Measurements from ENCODE around the gene ELP6. TPM values are rescaled to one million over a fixed set of nuclear protein-coding genes. Genes with fewer than 3 reads are reported as not detected.

Gene ELP6
- total and polyA plus RNA-seq, 12 donors, result 41.3 to 125 (median 48.6) TPM

DNA sequence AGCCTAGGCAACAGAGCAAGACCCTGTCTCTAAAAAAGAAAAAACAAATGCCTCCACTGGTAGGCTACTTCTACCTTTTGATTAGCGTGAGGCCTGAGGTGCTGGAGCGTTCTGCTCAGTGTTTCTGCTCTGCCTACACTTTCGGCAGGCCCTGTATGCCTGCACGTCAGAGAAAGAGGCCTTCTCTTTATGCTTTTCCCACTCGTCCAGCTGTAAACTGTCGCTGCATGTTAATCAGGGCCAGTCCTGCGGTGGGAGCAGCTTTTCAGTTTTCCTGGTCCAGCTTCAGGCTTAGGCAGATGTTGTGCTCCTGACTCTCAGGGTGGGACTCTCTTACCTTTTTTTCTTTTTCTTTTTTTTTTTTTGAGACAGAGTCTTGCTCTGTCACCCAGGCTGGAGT is 39.9 kb upstream of the ELP6 start:
- DNase-seq, result no peak
- Histone ChIP-seq H3K27ac (no peak overlapping the region), H3K36me3 (replicated peaks in 1 of 2) (no peaks in the 10 kb centered on the region), H3K4me1 (replicated peaks in 1 of 2) (peaks cover 0 to 3% of the 10 kb centered on the region in 2 donors), H3K27me3 (no peaks in the 10 kb centered on the region), H3K9me3 (replicated peaks in 1 of 3) (no peaks in the 10 kb centered on the region), H3K4me3 (no peak overlapping the region)
- 73 to 88% (median 84%) methylated on average over 7 of the region's 7 CpGs for WGBS, 4 donors
- intact Hi-C loops (cut with DNase I), result no loop called here
- TF ChIP-seq POLR2A (IDR thresholded peaks at IDR 0.05), result no peak

DNA sequence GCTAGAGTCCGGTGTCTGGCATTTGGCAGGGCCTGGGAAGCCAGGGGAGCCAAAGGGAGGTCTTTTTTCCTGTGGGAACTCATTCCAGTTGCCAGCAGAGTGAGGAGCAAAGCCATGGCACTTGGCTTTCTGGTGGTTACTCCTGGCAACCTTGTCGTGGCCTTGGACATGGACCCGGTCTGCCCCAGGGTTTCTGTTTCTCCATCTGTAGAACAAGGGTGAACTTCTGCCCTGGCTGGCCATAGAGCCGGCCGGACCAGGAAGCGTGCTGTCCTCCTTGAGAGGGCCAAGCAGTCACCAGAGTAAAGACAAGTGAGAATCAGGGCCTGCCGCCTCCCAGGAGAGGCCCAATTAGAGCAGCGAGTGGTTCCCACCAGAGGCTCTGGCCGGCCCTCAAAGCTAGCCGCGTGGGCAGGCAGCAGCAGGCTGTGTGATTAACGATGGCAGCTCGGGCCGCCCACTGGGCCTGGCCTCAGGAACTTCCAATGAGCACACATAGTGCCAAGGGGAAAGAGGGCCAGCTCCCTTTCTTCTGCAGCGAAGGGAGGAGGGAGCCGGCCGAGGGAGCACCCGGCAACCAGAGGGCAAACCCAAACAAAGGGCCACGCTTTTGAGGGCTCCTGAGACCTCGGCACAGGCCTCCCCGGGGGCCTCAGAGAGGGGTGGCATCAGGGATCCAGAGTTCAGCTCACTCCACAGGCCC is 29.1 kb upstream of the ELP6 start:
- 27 to 53% (median 36%) methylated on average over 3 to 21 of the region's 21 CpGs for WGBS, 4 donors
- peak; percentile 63 to 88 (median 84) for DNase-seq
- H3K4me3 ChIP-seq, result no peak overlapping the region
- no peaks in the 10 kb centered on the region for H3K27me3 ChIP-seq
- H3K9me3 ChIP-seq (replicated peaks in 1 of 3), result no peaks in the 10 kb centered on the region
- TF ChIP-seq POLR2A (IDR thresholded peaks at IDR 0.05), result no peak
- TF ChIP-seq, protein P1, sequence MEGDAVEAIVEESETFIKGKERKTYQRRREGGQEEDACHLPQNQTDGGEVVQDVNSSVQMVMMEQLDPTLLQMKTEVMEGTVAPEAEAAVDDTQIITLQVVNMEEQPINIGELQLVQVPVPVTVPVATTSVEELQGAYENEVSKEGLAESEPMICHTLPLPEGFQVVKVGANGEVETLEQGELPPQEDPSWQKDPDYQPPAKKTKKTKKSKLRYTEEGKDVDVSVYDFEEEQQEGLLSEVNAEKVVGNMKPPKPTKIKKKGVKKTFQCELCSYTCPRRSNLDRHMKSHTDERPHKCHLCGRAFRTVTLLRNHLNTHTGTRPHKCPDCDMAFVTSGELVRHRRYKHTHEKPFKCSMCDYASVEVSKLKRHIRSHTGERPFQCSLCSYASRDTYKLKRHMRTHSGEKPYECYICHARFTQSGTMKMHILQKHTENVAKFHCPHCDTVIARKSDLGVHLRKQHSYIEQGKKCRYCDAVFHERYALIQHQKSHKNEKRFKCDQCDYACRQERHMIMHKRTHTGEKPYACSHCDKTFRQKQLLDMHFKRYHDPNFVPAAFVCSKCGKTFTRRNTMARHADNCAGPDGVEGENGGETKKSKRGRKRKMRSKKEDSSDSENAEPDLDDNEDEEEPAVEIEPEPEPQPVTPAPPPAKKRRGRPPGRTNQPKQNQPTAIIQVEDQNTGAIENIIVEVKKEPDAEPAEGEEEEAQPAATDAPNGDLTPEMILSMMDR (IDR thresholded peaks at IDR 0.05), result no peak
- no peak overlapping the region for H3K27ac ChIP-seq
- no peaks in the 10 kb centered on the region for H3K36me3 ChIP-seq (replicated peaks in 1 of 2)
- intact Hi-C loops (cut with DNase I), result no loop called here
- H3K4me1 ChIP-seq (replicated peaks in 1 of 2), result peaks cover 0 to 9% of the 10 kb centered on the region in 2 donors

DNA sequence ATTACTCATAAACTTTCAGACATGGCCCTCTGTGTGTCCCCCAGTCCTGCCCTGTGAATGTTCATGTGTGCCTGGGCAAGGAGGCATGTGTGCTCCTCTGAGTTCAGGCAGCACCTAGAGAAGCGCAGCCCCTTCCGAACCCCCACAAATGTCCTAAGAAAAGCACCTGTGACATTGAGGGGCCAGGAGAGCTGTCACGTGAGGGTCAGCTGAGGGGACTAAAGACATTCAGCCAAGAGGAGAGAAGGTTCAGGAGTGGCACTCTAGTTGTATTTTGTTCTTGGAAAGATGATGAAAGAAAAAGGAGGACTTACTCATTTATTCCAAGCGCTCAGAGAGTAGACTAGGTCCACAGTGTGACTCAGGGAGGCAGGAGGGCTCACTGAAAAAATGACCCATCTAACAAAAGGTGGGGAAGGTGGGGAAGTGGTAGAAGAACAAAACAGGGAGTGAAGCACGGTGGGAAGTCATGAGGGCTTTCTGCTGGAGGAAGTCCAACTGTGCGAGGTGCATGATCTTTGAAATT is 28.1 kb upstream of the ELP6 start:
- Histone ChIP-seq H3K27me3 (no peaks in the 10 kb centered on the region), H3K4me1 (replicated peaks in 1 of 2) (peaks cover 0 to 9% of the 10 kb centered on the region in 2 donors), H3K27ac (no peak overlapping the region), H3K9me3 (replicated peaks in 1 of 3) (no peaks in the 10 kb centered on the region), H3K36me3 (replicated peaks in 1 of 2) (no peaks in the 10 kb centered on the region), H3K4me3 (no peak overlapping the region)
- TF ChIP-seq POLR2A (IDR thresholded peaks at IDR 0.05), result no peak
- TF ChIP-seq, protein P1 (IDR thresholded peaks at IDR 0.05), result no peak
- no peak for DNase-seq
- 67 to 86% (median 71%) methylated on average over 6 of the region's 6 CpGs for WGBS, 4 donors
- intact Hi-C loops (cut with DNase I), result no loop called here

DNA sequence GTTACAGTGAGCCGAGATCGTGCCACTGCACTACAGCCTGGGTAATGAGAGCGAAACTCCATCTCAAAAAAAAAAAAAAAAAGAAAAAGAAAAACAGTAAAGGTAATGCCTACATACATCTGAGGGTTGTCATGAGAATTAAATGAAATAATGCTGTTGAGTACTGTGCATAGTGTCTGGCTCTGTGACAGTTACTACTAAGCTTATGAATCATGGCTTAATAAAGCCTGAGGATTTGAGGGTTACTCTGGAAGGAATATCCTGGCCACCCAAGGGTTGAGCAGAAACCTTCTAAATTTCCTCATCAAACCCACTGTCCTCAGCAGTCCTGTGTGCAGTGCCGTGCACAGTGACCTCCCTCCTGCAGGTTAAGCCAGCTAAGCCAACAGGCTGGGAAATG is 26.8 kb upstream of the ELP6 start:
- H3K27me3 ChIP-seq, result no peaks in the 10 kb centered on the region
- TF ChIP-seq, protein P1 (IDR thresholded peaks at IDR 0.05), result no peak
- no peak for TF ChIP-seq POLR2A (IDR thresholded peaks at IDR 0.05)
- no peaks in the 10 kb centered on the region for H3K36me3 ChIP-seq (replicated peaks in 1 of 2)
- no peak overlapping the region for H3K27ac ChIP-seq
- H3K9me3 ChIP-seq (replicated peaks in 1 of 3), result no peaks in the 10 kb centered on the region
- WGBS, 4 donors, result 92 to 100% (median 98%) methylated on average over 4 of the region's 4 CpGs
- no peak overlapping the region for H3K4me3 ChIP-seq
- intact Hi-C loops (cut with DNase I), result no loop called here
- no peak for DNase-seq
- peaks cover 0 to 9% of the 10 kb centered on the region in 2 donors for H3K4me1 ChIP-seq (replicated peaks in 1 of 2)

DNA sequence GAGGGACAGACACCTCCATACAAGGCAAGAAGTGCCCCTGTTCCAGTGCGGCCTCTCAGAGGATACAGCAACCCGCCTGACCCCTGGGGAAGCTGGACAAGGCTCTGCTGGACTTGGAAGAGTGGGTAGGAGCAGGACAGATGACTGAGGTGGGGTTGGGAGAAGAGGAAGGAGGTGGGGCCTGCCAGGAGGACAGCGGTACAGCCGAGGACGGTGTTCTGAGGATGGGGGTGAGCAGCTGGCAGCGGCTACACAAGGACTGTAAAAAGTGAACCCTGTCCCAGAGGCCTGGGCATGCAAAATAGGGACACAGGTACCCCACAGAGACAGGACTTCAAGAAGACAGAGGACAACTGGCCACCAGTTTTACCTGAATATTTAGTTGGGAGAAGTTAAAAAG is 23.5 kb upstream of the ELP6 start:
- Histone ChIP-seq H3K27ac (no peak overlapping the region), H3K4me1 (replicated peaks in 1 of 2) (no peaks in the 10 kb centered on the region), H3K27me3 (no peaks in the 10 kb centered on the region), H3K9me3 (replicated peaks in 1 of 3) (no peaks in the 10 kb centered on the region), H3K4me3 (no peak overlapping the region), H3K36me3 (replicated peaks in 1 of 2) (no peaks in the 10 kb centered on the region)
- TF ChIP-seq POLR2A (IDR thresholded peaks at IDR 0.05), result no peak
- TF ChIP-seq, protein P1 (IDR thresholded peaks at IDR 0.05), result no peak
- WGBS, 4 donors, result 85 to 91% (median 87%) methylated on average over 6 of the region's 6 CpGs
- intact Hi-C loops (cut with DNase I), result no loop called here
- DNase-seq, result no peak
